GM12875 (cell line): ENCODE results near the gene COBLL1.
A peak's percentile ranks its signal among the peaks of the same experiment; 100 is the strongest.

ENCODE experiments used
- H3K4me3 ChIP-seq: one replicate; pipeline ENCODE4 v1.5.1; 2011; ENCODE audit warnings: low read depth, low read length, control low read depth
- TF ChIP-seq, protein P1 (sequence below): IDR thresholded peaks from 2 replicates; pipeline ENCODE4 v1.5.1; 2011; ENCODE audit warnings: low read depth, mild to moderate bottlenecking, control low read depth, inconsistent platforms, low read length, moderate library complexity, borderline replicate concordance; ENCODE audit not compliant: insufficient read depth

The COBLL1 gene, protein sequence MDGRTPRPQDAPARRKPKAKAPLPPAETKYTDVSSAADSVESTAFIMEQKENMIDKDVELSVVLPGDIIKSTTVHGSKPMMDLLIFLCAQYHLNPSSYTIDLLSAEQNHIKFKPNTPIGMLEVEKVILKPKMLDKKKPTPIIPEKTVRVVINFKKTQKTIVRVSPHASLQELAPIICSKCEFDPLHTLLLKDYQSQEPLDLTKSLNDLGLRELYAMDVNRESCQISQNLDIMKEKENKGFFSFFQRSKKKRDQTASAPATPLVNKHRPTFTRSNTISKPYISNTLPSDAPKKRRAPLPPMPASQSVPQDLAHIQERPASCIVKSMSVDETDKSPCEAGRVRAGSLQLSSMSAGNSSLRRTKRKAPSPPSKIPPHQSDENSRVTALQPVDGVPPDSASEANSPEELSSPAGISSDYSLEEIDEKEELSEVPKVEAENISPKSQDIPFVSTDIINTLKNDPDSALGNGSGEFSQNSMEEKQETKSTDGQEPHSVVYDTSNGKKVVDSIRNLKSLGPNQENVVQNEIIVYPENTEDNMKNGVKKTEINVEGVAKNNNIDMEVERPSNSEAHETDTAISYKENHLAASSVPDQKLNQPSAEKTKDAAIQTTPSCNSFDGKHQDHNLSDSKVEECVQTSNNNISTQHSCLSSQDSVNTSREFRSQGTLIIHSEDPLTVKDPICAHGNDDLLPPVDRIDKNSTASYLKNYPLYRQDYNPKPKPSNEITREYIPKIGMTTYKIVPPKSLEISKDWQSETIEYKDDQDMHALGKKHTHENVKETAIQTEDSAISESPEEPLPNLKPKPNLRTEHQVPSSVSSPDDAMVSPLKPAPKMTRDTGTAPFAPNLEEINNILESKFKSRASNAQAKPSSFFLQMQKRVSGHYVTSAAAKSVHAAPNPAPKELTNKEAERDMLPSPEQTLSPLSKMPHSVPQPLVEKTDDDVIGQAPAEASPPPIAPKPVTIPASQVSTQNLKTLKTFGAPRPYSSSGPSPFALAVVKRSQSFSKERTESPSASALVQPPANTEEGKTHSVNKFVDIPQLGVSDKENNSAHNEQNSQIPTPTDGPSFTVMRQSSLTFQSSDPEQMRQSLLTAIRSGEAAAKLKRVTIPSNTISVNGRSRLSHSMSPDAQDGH

DNA sequence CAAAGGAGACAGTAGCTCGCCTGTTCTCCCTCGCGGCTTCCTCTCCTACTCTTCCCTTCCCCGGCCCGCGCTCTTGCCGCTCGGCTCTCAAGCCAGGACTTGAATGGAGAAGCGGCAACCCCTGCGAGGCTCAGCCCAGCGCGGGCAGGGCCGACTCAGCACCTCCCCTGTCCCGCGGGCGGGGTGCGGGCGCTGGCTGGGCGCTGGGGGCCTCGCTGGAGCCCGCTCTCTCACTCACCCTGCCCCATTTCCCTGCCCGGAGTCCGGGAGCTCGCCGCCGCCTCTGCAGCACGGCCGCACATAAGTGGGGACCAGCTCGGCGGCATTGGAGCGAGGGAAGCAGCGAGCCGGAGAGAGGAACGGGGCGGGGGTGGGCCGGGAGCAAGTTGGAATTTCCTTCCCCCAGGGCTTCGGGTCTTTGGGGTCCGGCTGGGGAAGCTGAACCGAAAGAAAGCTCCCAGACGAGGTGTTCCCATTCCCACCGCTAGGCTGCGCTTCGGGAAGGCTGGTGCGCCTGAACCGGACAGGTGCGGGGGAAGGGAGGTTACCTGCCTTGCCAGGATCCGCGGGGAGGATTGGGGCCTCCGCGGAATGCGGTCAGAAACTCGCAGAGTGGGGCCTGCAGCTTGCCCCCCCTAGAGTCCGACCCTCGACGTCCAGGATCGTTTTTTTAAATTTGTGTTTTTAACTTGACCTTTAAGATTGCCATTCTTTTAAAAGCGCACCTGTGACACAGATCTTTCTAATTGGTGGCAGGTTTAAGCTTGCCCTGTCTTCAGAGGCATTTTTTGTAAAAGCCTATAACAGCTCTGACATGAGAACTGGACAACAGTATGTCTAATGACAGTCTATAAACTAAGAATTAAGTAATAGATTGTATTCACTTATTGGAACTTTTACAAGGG, at the start of gene COBLL1:
TSS of gene COBLL1 (minus strand) at position 105 of the 905 bp plus-strand sequence. CDS start 627 bp downstream, outside the sequence.
- TF ChIP-seq, protein P1, sequence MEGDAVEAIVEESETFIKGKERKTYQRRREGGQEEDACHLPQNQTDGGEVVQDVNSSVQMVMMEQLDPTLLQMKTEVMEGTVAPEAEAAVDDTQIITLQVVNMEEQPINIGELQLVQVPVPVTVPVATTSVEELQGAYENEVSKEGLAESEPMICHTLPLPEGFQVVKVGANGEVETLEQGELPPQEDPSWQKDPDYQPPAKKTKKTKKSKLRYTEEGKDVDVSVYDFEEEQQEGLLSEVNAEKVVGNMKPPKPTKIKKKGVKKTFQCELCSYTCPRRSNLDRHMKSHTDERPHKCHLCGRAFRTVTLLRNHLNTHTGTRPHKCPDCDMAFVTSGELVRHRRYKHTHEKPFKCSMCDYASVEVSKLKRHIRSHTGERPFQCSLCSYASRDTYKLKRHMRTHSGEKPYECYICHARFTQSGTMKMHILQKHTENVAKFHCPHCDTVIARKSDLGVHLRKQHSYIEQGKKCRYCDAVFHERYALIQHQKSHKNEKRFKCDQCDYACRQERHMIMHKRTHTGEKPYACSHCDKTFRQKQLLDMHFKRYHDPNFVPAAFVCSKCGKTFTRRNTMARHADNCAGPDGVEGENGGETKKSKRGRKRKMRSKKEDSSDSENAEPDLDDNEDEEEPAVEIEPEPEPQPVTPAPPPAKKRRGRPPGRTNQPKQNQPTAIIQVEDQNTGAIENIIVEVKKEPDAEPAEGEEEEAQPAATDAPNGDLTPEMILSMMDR: peak; percentile 85
- peak within 1 kb of the TSS; percentile 27 for H3K4me3 ChIP-seq

DNA sequence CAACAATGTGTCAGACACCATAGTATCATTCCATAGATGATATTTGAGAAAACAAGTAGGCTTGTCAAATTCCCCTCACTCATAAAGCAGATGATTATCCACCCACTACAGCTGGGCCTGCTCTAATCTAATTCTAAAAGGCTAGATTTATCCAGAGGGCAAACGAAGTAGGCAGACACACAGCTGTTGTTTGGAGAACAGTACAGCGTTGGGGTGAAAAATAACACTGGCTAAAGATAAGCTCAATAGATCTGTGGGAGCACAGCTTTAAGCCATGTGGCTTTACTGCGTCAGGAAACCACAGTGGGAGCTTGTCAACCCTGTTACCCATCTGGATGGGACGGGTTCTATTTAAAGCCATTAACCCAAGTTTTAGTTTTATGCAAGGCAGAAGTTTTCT, 48.9 kb upstream of the COBLL1 start:
- TF ChIP-seq, protein P1: no peak
- no peak overlapping the region for H3K4me3 ChIP-seq

DNA sequence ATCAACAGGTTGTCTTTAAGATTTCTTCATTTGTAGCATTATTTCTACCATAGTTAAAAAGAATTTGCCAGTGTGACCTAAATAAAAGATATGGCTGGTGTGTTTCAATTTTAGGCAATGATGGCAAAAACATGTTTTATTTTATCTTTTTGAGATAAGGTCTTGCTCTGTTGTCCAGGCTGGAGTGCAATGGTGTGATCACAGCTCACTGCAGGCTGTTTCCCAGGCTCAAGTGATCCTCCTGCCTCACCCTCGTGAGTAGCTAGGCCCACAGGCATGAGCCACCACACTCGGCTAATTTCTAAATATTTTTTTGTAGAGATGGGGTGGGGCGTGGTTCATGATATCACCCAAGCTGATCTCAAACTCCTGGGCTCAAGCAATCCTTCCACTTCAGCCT, 47.0 kb upstream of the COBLL1 start:
- TF ChIP-seq, protein P1: no peak
- no peak overlapping the region for H3K4me3 ChIP-seq

DNA sequence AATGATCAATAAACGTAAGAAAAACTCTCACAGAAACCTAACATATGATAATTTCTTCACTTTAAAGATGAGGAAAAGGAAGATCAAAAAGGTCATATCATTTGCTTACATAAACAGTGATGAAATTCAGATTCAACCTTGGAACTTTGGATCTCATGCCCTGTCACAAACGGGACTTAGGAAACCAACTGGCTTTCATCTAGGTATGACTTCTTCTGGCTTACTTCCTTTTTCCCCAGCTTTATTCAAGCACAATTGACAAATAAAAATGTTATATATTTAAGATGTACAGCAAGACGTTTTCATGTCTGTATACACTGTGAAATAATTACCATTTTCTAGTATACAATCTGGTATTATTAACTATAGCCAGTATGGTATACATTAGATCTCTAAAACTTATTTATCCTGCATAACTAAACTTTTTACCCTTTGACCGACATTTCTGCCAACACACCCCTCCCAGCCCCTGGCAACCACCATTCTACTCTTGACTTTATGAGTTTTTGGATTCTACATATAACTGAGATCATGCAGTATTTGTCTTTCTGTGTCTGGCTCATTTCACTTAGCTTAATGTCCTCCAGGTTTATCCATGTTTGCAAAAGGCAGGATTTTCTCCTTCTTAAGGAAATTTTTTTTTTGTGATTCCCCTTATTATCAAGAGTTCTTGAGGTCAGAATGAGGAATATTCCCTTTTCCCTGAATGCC, 46.0 kb upstream of the COBLL1 start:
- no peak overlapping the region for H3K4me3 ChIP-seq
- TF ChIP-seq, protein P1: no peak

DNA sequence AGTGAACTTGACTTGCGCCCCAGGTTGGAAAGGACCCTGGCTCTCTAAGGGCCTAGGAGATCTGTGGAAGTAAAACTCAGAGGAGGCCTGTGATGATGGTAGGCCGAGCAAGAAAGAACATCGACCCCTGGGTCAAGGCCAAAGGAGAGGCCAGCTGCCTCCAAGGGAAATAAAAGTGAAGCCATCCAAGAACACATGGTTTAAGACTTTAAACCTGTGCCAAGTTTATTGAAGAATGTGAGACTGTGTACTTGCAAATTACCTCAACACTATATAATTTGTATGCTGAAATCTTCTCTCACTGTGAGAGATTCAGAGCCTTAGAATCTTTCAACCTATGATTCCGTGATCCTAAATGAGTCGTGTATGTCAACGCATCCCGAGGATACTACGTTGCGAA, 40.7 kb upstream of the COBLL1 start:
- TF ChIP-seq, protein P1: no peak
- no peak overlapping the region for H3K4me3 ChIP-seq

DNA sequence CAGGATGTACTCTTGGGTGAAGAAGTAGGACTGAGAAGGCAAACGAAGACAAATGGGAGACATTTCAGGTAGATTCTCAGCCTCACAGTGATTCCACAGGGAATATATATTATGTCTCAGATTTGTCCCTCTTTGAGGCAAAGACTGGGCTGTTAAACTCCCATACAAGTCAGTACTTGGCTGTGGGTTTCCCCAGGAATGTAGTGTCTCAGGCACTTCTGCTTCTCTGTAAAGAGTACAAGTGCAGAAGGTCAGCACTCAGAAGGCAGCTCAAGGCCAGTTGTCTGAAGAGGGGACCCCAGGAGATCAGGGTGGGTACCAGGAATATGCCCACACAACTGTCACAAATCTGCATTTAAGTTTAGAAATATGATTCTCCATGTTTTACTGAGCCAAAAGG, 39.9 kb upstream of the COBLL1 start:
- H3K4me3 ChIP-seq: no peak overlapping the region
- TF ChIP-seq, protein P1: no peak
